ENCODE results near the gene GPR42. TPM values are rescaled to one million over a fixed set of nuclear protein-coding genes. Genes with fewer than 3 reads are reported as not detected.
A peak's percentile ranks its signal among the peaks of the same experiment; 100 is the strongest.

Gene GPR42
- total RNA-seq, 6 experiments from 2014 or later = not detected

DNA sequence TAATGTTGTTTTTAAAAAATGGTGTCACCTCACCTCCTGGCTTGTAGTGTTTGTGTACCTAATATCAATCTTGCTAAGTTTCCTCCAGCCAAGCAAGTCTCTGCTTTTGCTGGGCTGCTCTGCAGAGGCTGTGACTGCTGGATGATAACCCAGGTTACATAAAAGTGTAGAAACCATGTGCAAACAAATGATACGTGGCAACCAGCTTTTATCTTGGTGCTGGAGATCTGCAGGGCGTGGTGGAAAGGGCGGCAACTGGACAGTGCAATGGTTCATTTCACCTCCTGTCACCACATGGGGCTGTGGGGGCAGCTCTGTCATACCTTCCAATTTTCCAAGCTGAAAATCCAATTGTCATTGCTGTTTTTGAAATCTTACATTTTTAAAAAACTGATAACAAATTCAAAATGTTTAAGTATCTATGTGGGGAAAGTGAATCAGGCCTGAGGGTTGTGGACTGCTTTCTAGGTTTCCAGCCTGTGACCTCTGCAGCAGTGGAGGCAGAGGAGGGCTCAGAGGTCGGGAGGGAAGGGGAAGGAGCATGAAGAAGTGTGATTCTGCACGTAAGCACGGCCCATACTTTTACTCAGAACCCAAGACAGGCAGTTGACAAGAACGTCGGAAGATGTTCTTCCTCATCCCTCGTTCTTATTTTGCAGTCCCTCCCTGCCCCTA lies 9.7 kb downstream of the GPR42 start:
- no peak for TF ChIP-seq CTCF (IDR thresholded peaks at IDR 0.05)
- TF ChIP-seq POLR2A (IDR thresholded peaks at IDR 0.05) = no peak
- intact Hi-C loops (cut with DNase I) = no loop called here
- H3K4me1 ChIP-seq = no peaks in the 10 kb centered on the region
- ATAC-seq (peak; percentile 67 to 91 (median 76)), DNase-seq (peak; percentile 27 to 76 (median 62))
- H3K36me3 ChIP-seq = no peaks in the 10 kb centered on the region
- no peak overlapping the region for H3K4me3 ChIP-seq
- WGBS (ENCODE audit: insufficient coverage, low coverage, low lambda C conversion rate, missing lambda C conversion rate) = 42% methylated on average over 6 of the region's 9 CpGs
- no peaks in the 10 kb centered on the region for H3K27me3 ChIP-seq
- H3K27ac ChIP-seq = no peak overlapping the region
- H3K9me3 ChIP-seq = no peaks in the 10 kb centered on the region

DNA sequence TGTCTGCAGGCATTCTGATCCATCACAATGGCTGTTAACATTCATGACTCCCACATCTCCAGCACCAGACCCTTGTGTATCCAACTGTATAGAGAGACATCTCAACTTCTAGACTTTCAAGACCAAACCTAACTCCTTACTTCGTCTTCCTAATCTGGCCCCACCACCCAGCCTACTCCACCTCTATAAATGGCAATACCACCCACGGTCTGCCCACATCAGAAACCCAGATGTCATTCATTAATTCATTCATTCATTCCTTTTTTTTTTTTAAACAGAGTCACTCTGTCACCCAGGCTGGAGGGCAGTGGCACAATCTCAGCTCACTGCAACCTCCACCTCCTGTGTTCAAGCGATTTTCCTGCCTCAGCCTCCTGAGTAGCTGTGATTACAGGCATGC lies 10.4 kb downstream of the GPR42 start:
- ATAC-seq (no peak), DNase-seq (no peak)
- no peaks in the 10 kb centered on the region for H3K27me3 ChIP-seq
- no peaks in the 10 kb centered on the region for H3K36me3 ChIP-seq
- 44% methylated on average over 3 of the region's 3 CpGs for WGBS (ENCODE audit: insufficient coverage, low coverage, low lambda C conversion rate, missing lambda C conversion rate)
- H3K27ac ChIP-seq = no peak overlapping the region
- intact Hi-C loops (cut with DNase I) = no loop called here
- TF ChIP-seq POLR2A (IDR thresholded peaks at IDR 0.05) = no peak
- TF ChIP-seq CTCF (IDR thresholded peaks at IDR 0.05) = no peak
- no peak overlapping the region for H3K4me3 ChIP-seq
- H3K9me3 ChIP-seq = no peaks in the 10 kb centered on the region
- H3K4me1 ChIP-seq = no peaks in the 10 kb centered on the region

GRCh38 chr19:35381926-35382325 lies 11.1 kb downstream of the GPR42 start:
- no peak for TF ChIP-seq CTCF (IDR thresholded peaks at IDR 0.05)
- TF ChIP-seq POLR2A (IDR thresholded peaks at IDR 0.05) = no peak
- Histone ChIP-seq H3K27me3 (no peaks in the 10 kb centered on the region), H3K9me3 (no peaks in the 10 kb centered on the region), H3K4me3 (no peak overlapping the region), H3K27ac (no peak overlapping the region), H3K36me3 (no peaks in the 10 kb centered on the region), H3K4me1 (no peaks in the 10 kb centered on the region)
- ATAC-seq (no peak), DNase-seq (no peak)
- 77% methylated on average over 6 of the region's 6 CpGs for WGBS (ENCODE audit: insufficient coverage, low coverage, low lambda C conversion rate, missing lambda C conversion rate)
- intact Hi-C loops (cut with DNase I) = no loop called here

DNA sequence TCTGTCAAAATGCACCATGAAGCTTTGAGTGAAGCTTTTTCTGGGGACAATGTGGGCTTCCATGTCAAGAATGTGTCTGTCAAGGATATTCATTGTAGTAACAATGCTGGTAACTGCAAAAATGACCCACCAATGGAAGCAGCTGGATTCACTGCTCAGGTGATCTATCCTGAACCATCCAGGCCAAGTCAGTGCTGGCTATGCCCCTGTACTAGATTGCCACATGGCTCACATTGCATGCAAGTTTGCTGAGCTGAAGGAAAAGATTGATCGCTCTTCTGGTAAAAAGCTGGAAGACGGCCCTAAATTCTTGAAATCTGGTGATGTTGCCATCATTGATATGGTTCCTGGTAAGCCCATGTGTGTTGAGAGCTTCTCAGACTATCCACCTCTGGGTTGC lies 12.7 kb downstream of the GPR42 start:
- no peaks in the 10 kb centered on the region for H3K36me3 ChIP-seq
- no peaks in the 10 kb centered on the region for H3K9me3 ChIP-seq
- no peaks in the 10 kb centered on the region for H3K4me1 ChIP-seq
- intact Hi-C loops (cut with DNase I) = no loop called here
- no peak overlapping the region for H3K4me3 ChIP-seq
- ATAC-seq (no peak), DNase-seq (peak in 1 of 3 donors; percentile 62)
- TF ChIP-seq CTCF (IDR thresholded peaks at IDR 0.05) (no peak), POLR2A (IDR thresholded peaks at IDR 0.05) (no peak)
- H3K27ac ChIP-seq = no peak overlapping the region
- 54% methylated on average over 2 of the region's 2 CpGs for WGBS (ENCODE audit: insufficient coverage, low coverage, low lambda C conversion rate, missing lambda C conversion rate)
- no peaks in the 10 kb centered on the region for H3K27me3 ChIP-seq
